Stimulated activated memory B cell treated with anti-CD40 and anti-IgM and Interleukin-4, amounts not matched to agents 10 μg/mL and 1 μg/mL and 100 μg/mL, for 72 hours (primary cell): ENCODE measurements around the gene ING2.
"Not testable (repeated sequence)": the region's sequence is repeated elsewhere in the genome, so short reads cannot be mapped to it uniquely, and the experiment has no call there.

Source experiments
- ATAC-seq: fragments of 150-1000 bp; cut with Tn5 transposase; 2 replicates; pipeline ENCODE4 v1.10.0; 2021
- H3K27ac Mint-ChIP-seq: one replicate; pipeline ENCODE4 v1.8.0; 2022; ENCODE audit warnings: mild to moderate bottlenecking, mixed read lengths
- H3K27me3 Mint-ChIP-seq: one replicate; pipeline ENCODE4 v1.8.0; 2022; ENCODE audit warnings: mixed read lengths
- H3K36me3 Mint-ChIP-seq: one replicate; pipeline ENCODE4 v1.8.0; 2022; ENCODE audit warnings: mixed read lengths
- H3K4me1 Mint-ChIP-seq: one replicate; pipeline ENCODE4 v1.8.0; 2022; ENCODE audit warnings: mixed read lengths
- H3K4me3 Mint-ChIP-seq: one replicate; pipeline ENCODE4 v1.8.0; 2022; ENCODE audit warnings: mild to moderate bottlenecking, moderate library complexity, mixed read lengths
- H3K9me3 Mint-ChIP-seq: one replicate; pipeline ENCODE4 v1.8.0; 2022; ENCODE audit warnings: mixed read lengths

Gene ING2

GRCh38 chr4:183504930-183505610 is at the start of gene ING2:
TSS of gene ING2 (plus strand) at chr4:183505058. CDS start at chr4:183505196, 138 bp downstream.
- ATAC-seq, result peak; percentile 82
- Mint-ChIP-seq H3K9me3 (no peaks in the 10 kb centered on the region), H3K27ac (peak within 1 kb of the TSS; percentile 97), H3K27me3 (no peaks in the 10 kb centered on the region), H3K4me1 (peaks cover 18% of the 10 kb centered on the region), H3K4me3 (peak within 1 kb of the TSS; percentile 98), H3K36me3 (peaks cover under 1% of the 10 kb centered on the region)

DNA sequence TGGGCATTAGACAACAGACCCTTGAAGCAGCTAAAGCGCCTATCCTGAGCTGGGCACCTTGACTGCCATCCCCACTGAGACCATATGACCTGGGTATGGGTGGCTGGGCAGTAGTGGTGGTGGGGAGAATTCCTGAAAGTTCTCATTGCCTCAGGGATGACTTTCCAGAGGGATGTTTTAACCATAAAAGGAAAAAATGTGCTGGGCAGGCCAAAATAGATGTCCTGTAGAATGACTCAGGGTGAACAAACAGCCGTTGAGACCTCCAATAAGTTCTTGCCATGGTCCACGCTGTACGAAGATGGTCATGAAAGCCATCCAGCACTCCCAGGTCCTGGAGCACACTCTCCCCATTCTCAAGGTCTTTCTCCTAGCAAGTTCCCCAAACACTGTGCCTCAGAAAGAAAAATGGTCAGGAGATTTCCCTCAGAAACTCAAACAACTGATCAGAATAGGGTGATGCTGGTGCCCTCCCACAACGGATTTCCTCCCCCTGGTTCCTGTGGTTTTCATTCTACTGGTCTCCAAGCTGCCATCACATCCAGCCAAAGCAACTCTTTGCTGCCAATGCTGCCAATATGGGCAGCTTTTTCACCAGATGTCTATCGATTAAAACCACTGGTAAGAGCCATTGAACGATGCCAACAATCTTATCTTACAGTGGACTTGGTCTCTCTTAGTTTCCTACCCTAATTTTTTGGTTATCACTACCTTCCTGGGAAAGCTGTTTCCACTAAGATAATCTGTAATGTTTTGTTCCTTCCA is 49.2 kb upstream of the ING2 start:
- no peaks in the 10 kb centered on the region for H3K9me3 Mint-ChIP-seq
- no peaks in the 10 kb centered on the region for H3K27me3 Mint-ChIP-seq
- no peak for ATAC-seq
- no peak overlapping the region for H3K27ac Mint-ChIP-seq
- peaks cover 1% of the 10 kb centered on the region for H3K36me3 Mint-ChIP-seq
- H3K4me3 Mint-ChIP-seq, result no peak overlapping the region
- H3K4me1 Mint-ChIP-seq, result no peaks in the 10 kb centered on the region

DNA sequence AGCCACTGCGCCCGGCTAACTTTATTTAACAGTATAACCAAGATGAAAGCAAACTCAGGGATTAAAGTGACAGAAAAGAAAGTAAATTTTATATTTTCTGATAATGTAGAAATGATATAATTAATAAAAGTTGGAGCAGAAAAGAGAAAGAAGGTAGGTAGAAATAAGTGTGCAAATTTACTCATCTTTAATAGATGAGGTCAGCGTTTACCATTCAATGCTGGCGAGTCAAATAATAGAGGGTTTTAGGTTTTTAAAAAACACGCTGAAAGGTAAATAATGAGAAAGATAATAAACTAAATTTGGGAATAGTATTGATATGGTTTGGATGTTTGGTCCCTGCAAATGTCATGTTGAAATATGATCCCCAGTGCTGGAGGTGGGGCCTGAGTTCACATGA is 46.9 kb upstream of the ING2 start:
- no peaks in the 10 kb centered on the region for H3K27me3 Mint-ChIP-seq
- H3K9me3 Mint-ChIP-seq, result no peaks in the 10 kb centered on the region
- no peak overlapping the region for H3K27ac Mint-ChIP-seq
- no peak overlapping the region for H3K4me3 Mint-ChIP-seq
- H3K4me1 Mint-ChIP-seq, result no peaks in the 10 kb centered on the region
- ATAC-seq, result no peak
- H3K36me3 Mint-ChIP-seq, result no peaks in the 10 kb centered on the region

- ATAC-seq, H3K4me3 Mint-ChIP-seq, H3K27me3 Mint-ChIP-seq, H3K4me1 Mint-ChIP-seq, H3K36me3 Mint-ChIP-seq, H3K9me3 Mint-ChIP-seq, H3K27ac Mint-ChIP-seq: not testable (repeated sequence)
Measured at GRCh38 chr4:183463903-183464619, 40.8 kb upstream of the ING2 start.

- H3K27ac Mint-ChIP-seq, H3K4me3 Mint-ChIP-seq, H3K9me3 Mint-ChIP-seq, H3K27me3 Mint-ChIP-seq, ATAC-seq, H3K36me3 Mint-ChIP-seq, H3K4me1 Mint-ChIP-seq: not testable (repeated sequence)
Measured at GRCh38 chr4:183465879-183466278, 39.0 kb upstream of the ING2 start.

GRCh38 chr4:183467246-183467645 is 37.6 kb upstream of the ING2 start:
- ATAC-seq, result no peak
- no peaks in the 10 kb centered on the region for H3K9me3 Mint-ChIP-seq
- H3K4me3 Mint-ChIP-seq, result no peak overlapping the region
- H3K36me3 Mint-ChIP-seq, result peaks cover 6% of the 10 kb centered on the region
- no peaks in the 10 kb centered on the region for H3K27me3 Mint-ChIP-seq
- H3K27ac Mint-ChIP-seq, result no peak overlapping the region
- H3K4me1 Mint-ChIP-seq, result peaks cover 7% of the 10 kb centered on the region

DNA sequence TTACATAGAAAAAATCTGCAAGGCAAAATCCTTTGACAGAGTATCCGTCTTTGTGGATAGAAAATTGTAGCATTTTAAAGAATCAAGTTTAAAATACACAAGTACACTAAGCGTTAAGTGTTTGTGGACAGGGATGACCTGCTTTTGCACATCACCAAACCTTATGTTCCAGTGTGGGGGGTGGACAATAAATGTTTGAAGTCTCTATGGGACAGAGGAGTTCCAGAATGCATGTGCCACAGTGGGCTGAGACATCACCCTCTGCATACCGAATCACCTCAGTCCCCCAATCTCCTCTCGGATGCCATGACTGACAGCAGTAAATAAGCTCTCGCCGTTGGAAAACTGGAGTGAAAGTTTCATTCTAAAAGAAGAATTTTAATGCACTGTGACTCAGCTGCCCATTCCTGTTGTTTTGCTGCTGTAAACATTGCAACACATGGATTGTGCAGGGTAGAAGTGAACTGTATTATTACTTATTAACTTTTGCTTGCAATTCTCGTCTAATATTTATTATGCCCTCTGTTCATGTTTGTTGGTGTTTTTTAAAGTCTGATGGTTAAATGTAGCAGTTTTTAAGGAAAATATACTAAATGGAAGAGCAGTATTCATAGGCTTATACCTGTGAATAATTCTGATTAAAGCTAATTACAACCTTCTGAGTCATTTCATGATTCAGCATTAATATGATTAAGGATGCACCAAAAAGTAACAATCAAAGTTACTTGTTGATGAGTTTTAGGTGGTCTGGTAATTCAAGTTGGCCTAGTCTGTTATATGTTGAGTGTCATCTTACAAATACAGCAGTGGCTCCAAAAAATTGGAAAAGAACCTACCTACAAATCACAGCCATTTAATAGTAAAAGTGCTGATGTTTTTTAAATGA is 36.4 kb upstream of the ING2 start:
- H3K27me3 Mint-ChIP-seq, result no peaks in the 10 kb centered on the region
- H3K4me3 Mint-ChIP-seq, result no peak overlapping the region
- ATAC-seq, result no peak
- no peak overlapping the region for H3K27ac Mint-ChIP-seq
- H3K36me3 Mint-ChIP-seq, result peaks cover 6% of the 10 kb centered on the region
- peaks cover 7% of the 10 kb centered on the region for H3K4me1 Mint-ChIP-seq
- no peaks in the 10 kb centered on the region for H3K9me3 Mint-ChIP-seq

- H3K36me3 Mint-ChIP-seq, result peaks cover 6% of the 10 kb centered on the region
- no peaks in the 10 kb centered on the region for H3K27me3 Mint-ChIP-seq
- H3K4me3 Mint-ChIP-seq, result no peak overlapping the region
- peaks cover 7% of the 10 kb centered on the region for H3K4me1 Mint-ChIP-seq
- no peaks in the 10 kb centered on the region for H3K9me3 Mint-ChIP-seq
- H3K27ac Mint-ChIP-seq, result no peak overlapping the region
- no peak for ATAC-seq
Measured at GRCh38 chr4:183469285-183469684, 35.6 kb upstream of the ING2 start.

DNA sequence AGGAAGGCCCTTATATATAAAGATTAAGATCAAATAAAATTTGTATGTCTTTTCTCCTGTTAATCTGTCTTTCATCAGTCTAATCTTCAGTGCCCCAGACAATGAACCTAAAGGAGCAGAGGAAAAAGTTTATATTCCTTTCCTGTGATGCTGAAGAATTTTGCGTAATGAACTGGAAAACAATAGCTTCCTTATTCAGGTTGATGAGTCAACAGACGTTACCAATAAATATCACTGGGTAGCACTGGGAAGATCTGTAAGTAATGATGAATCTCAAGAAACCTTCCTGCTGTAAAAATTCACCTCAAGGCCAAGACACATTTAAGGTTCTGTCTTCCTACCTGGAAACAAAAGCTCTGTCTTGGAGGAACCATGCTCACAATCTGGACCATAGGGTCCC is 34.9 kb upstream of the ING2 start:
- ATAC-seq, result no peak
- H3K4me3 Mint-ChIP-seq, result no peak overlapping the region

DNA sequence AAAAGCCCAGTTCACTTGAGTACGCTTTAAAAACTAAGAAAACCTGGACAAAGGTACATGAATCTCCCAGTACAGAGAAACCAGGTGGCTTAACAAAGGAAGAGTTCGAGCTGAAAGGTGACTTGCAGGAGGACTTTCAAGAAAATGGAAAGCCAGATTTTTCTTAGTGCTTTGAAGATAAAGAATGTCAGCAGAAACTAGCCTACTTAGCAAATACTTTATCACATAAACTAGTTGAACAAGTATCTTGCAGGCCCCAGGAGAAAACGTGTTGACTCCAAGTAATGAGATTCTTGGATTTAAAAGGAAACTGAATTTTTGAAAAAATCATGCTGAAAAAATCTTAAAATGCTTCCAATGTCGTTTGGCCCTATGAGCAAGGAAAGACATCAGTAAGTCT is 34.0 kb upstream of the ING2 start:
- no peak for ATAC-seq
- H3K27me3 Mint-ChIP-seq, result no peaks in the 10 kb centered on the region
- H3K4me1 Mint-ChIP-seq, result peaks cover 7% of the 10 kb centered on the region
- no peak overlapping the region for H3K27ac Mint-ChIP-seq
- peaks cover 6% of the 10 kb centered on the region for H3K36me3 Mint-ChIP-seq
- H3K9me3 Mint-ChIP-seq, result no peaks in the 10 kb centered on the region
- no peak overlapping the region for H3K4me3 Mint-ChIP-seq

More for the DNA sequence above, 34.9 kb upstream of the ING2 start:
- H3K4me1 Mint-ChIP-seq, result peaks cover 7% of the 10 kb centered on the region
- H3K27me3 Mint-ChIP-seq, result no peaks in the 10 kb centered on the region
- H3K36me3 Mint-ChIP-seq, result peaks cover 6% of the 10 kb centered on the region
- no peak overlapping the region for H3K27ac Mint-ChIP-seq
- H3K9me3 Mint-ChIP-seq, result no peaks in the 10 kb centered on the region

DNA sequence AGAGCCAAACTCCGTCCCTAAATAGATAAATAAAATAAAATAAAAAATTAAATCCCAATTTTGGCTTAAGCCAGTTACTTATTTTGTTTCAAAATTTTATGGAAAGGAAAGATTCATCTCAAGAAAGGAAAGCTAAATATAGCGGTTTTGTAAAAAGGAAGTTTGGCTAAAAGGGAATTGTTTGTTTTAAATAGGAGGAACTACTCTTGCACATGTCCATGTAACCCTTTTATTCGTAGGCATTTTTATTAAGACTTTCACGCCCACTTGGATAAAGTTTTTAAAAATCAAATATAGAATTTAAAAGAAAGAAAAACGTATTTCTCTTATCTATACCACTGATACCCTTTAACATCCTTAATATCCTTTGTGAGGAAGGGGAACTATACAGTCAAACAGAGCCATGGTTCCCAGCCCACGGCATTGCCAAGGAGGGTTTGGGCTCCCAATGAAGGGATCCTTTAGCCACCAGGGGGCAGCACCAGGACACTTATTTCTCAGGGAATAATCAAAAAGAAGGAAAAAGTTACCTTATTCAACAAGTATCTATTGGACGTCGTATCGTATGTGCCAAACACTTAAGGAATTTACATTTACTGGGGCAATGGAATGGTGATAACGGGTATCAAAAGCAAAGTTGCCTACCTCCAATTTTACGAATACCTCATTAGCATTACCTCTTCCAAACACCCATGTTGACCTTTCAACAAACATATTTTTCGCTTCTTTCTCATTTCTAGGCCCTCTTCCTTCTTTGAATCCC is 32.7 kb upstream of the ING2 start:
- Mint-ChIP-seq H3K36me3 (peaks cover 6% of the 10 kb centered on the region), H3K27me3 (no peaks in the 10 kb centered on the region), H3K27ac (no peak overlapping the region), H3K4me1 (peaks cover 7% of the 10 kb centered on the region), H3K9me3 (no peaks in the 10 kb centered on the region), H3K4me3 (no peak overlapping the region)
- ATAC-seq, result no peak

- no peaks in the 10 kb centered on the region for H3K27me3 Mint-ChIP-seq
- H3K4me1 Mint-ChIP-seq, result no peaks in the 10 kb centered on the region
- no peak for ATAC-seq
- no peak overlapping the region for H3K27ac Mint-ChIP-seq
- H3K4me3 Mint-ChIP-seq, result no peak overlapping the region
- no peaks in the 10 kb centered on the region for H3K9me3 Mint-ChIP-seq
- no peaks in the 10 kb centered on the region for H3K36me3 Mint-ChIP-seq
Measured at GRCh38 chr4:183478123-183478522, 26.7 kb upstream of the ING2 start.

- H3K4me3 Mint-ChIP-seq, result no peak overlapping the region
- H3K27ac Mint-ChIP-seq, result no peak overlapping the region
- no peaks in the 10 kb centered on the region for H3K4me1 Mint-ChIP-seq
- no peaks in the 10 kb centered on the region for H3K9me3 Mint-ChIP-seq
- no peaks in the 10 kb centered on the region for H3K27me3 Mint-ChIP-seq
- H3K36me3 Mint-ChIP-seq, result no peaks in the 10 kb centered on the region
- no peak for ATAC-seq
Measured at GRCh38 chr4:183478926-183479325, 25.9 kb upstream of the ING2 start.

GRCh38 chr4:183482515-183483095 is 22.3 kb upstream of the ING2 start:
- H3K27me3 Mint-ChIP-seq, H3K4me3 Mint-ChIP-seq, H3K4me1 Mint-ChIP-seq, H3K36me3 Mint-ChIP-seq, H3K27ac Mint-ChIP-seq, ATAC-seq, H3K9me3 Mint-ChIP-seq: not testable (repeated sequence)
